K562 (cell line): ENCODE data around the gene PHACTR3. TPM values are rescaled to one million over a fixed set of nuclear protein-coding genes. Genes with fewer than 3 reads are reported as not detected.

Experiments
- ATAC-seq: fragments of 200-7000 bp; cut with Tn5 transposase; 3 replicates; pipeline ENCODE4 v1.9.1; 2020; ENCODE audit warnings: moderate library complexity
- BruUV-seq: library from RNA; stranded (reverse); fragments of 400-500 nt; replicated peaks from 2 replicates; lab custom pipeline; 2021; lab: Mats Ljungman, UMichigan
- CTCF ChIA-PET: fragments of 300-600 bp; formaldehyde crosslinking; extraction: SDS; loops from one replicate; lab custom pipeline; 2021; ENCODE audit warnings: low intra/inter-chr PET ratio; lab: Yijun Ruan, JAX
- POLR2A ChIA-PET: fragments of 300-600, 350-650 bp; sonication (Branson Sonifier 250); formaldehyde crosslinking; extraction: SDS; loops from one replicate; lab custom pipeline; 2021; ENCODE audit warnings: antibody characterized with exemption, inconsistent platforms; lab: Yijun Ruan, JAX
- DNase-seq, 4 experiments: peaks; one replicate each; pipeline versions ENCODE4 v3.0.0 to v3.0.0-alpha.2; 2011 to 2018; ENCODE audit warnings: low spot score in 3 of 4, mixed read lengths in 3 of 4; ENCODE audit errors: extremely low read depth in 1 of 4
- FAIRE-seq: peaks from 2 replicates; lab custom pipeline; 2011; peaks lifted over from hg19 to GRCh38; lab: Jason Lieb, UNC
- H2AFZ ChIP-seq: 2 replicates; pipeline ENCODE4 v1.6.0; 2011; ENCODE audit warnings: low read depth, low read length, control low read depth, inconsistent platforms
- H3K27ac ChIP-seq: fragments of 200-600 bp; 3 replicates; pipeline ENCODE4 v1.8.0; 2011; ENCODE audit warnings: low read depth, mild to moderate bottlenecking, control low read depth, inconsistent platforms, low read length, moderate library complexity, mixed read lengths; ENCODE audit errors: extremely low read depth
- H3K27me3 ChIP-seq, 2 experiments: fragments of 300-600 bp in 1 of 2; 2 replicates in 1 of 2; 3 replicates in 1 of 2; pipeline versions ENCODE4 v1.6.0 to v1.8.0; 2011; ENCODE audit warnings: inconsistent platforms in 2 of 2, low read length in 2 of 2, mild to moderate bottlenecking in 1 of 2, mixed read lengths in 1 of 2, moderate library complexity in 1 of 2; ENCODE audit not compliant: control insufficient read depth in 2 of 2, insufficient read depth in 2 of 2
- H3K36me3 ChIP-seq: fragments of 300-600 bp; 3 replicates; pipeline ENCODE4 v1.8.0; 2011; ENCODE audit warnings: mild to moderate bottlenecking, low read length, inconsistent platforms; ENCODE audit not compliant: control insufficient read depth, insufficient read depth
- H3K4me1 ChIP-seq, 2 experiments: fragments of 200-600 bp in 1 of 2; replicated peaks in 1 of 2; 2 replicates in 1 of 2; 3 replicates in 1 of 2; pipeline versions ENCODE4 v1.5.1 to v1.8.0; 2011; ENCODE audit warnings: inconsistent platforms in 2 of 2, low read length in 2 of 2, mild to moderate bottlenecking in 1 of 2, mixed read lengths in 1 of 2, moderate library complexity in 1 of 2; ENCODE audit not compliant: control insufficient read depth in 2 of 2, insufficient read depth in 2 of 2
- H3K4me2 ChIP-seq: 2 replicates; pipeline ENCODE4 v1.6.1; 2011; ENCODE audit warnings: low read length, control low read depth, inconsistent platforms, mixed read lengths; ENCODE audit not compliant: insufficient read depth
- H3K4me3 ChIP-seq: fragments of 200-600 bp; sonication (generic), shearing (Covaris generic); 2 replicates; pipeline ENCODE4 v1.5.1; 2016; ENCODE audit warnings: control low read depth, inconsistent platforms
- H3K79me2 ChIP-seq: fragments of 200-600 bp; 3 replicates; pipeline ENCODE4 v1.8.0; 2011; ENCODE audit warnings: low read length, inconsistent platforms; ENCODE audit not compliant: control insufficient read depth, insufficient read depth
- H3K9ac ChIP-seq, 2 experiments: 2 replicates each; pipeline versions ENCODE4 v1.6.0 to v1.6.1; 2011; ENCODE audit warnings: low read depth in 2 of 2, low read length in 2 of 2, control low read depth in 1 of 2, inconsistent platforms in 1 of 2, mild to moderate bottlenecking in 1 of 2, mixed read lengths in 1 of 2; ENCODE audit not compliant: insufficient read depth in 1 of 2
- H3K9me1 ChIP-seq: one replicate; pipeline ENCODE4 v1.6.0; 2011; ENCODE audit warnings: inconsistent platforms, mild to moderate bottlenecking, low read length, moderate library complexity; ENCODE audit not compliant: control insufficient read depth, insufficient read depth
- H3K9me3 ChIP-seq: replicated peaks from 2 replicates; pipeline ENCODE4 v1.5.1; 2011; ENCODE audit warnings: low read depth, low read length, inconsistent platforms; ENCODE audit not compliant: control insufficient read depth, insufficient read depth
- H4K20me1 ChIP-seq: replicated peaks from 2 replicates; pipeline ENCODE4 v1.6.1; 2011; ENCODE audit warnings: low read length, inconsistent platforms, mixed read lengths; ENCODE audit not compliant: control insufficient read depth, insufficient read depth
- ARID1B ChIP-seq: fragments of 450-650 bp; IDR thresholded peaks from 2 replicates; pipeline ENCODE4 v1.6.1; 2016; ENCODE audit warnings: antibody characterized with exemption, mild to moderate bottlenecking, inconsistent platforms
- CTBP1 ChIP-seq: fragments of 450-650 bp; IDR thresholded peaks from 2 replicates; pipeline ENCODE4 v1.6.1; 2016; ENCODE audit warnings: borderline replicate concordance
- ERF ChIP-seq: fragments of 450-650 bp; formaldehyde crosslinking; IDR thresholded peaks from 2 replicates; pipeline ENCODE4 v1.4.0; 2020; ENCODE audit warnings: mild to moderate bottlenecking, mixed read lengths
- ETS2 ChIP-seq: IDR thresholded peaks from 2 replicates; pipeline ENCODE4 v1.6.1; 2016; ENCODE audit warnings: borderline replicate concordance, missing genetic modification characterization, mild to moderate bottlenecking, moderate library complexity, missing compliant biosample characterization; ENCODE audit not compliant: poor library complexity, severe bottlenecking
- HINFP ChIP-seq: fragments of 450-650 bp; conservative IDR thresholded peaks from 2 replicates; pipeline ENCODE4 v1.6.1; 2016; ENCODE audit warnings: missing genetic modification characterization, low read depth, mild to moderate bottlenecking, control low read depth, missing compliant biosample characterization
- KDM1A ChIP-seq, 2 experiments: fragments of 450-650 bp; IDR thresholded peaks; 2 replicates each; pipeline ENCODE4 v1.6.1; 2016; ENCODE audit warnings: mild to moderate bottlenecking in 2 of 2
- PHF8 ChIP-seq: fragments of 200-600 bp; sonication (generic); IDR thresholded peaks from 2 replicates; pipeline ENCODE4 v1.6.1; 2012; ENCODE audit warnings: mixed run types, mild to moderate bottlenecking, inconsistent platforms, low read length, moderate library complexity, borderline replicate concordance
- PTRF ChIP-seq: fragments of 450-650 bp; IDR thresholded peaks from 2 replicates; pipeline ENCODE4 v1.6.1; 2016; ENCODE audit warnings: mild to moderate bottlenecking, missing genetic modification characterization, missing compliant biosample characterization
- SMARCB1 ChIP-seq: IDR thresholded peaks from 2 replicates; pipeline ENCODE4 v1.6.1; 2011; ENCODE audit warnings: improper control_type of control experiment, low read depth; ENCODE audit not compliant: insufficient read length
- THAP7 ChIP-seq: fragments of 250-450 bp; sonication (Bioruptor Pico); IDR thresholded peaks from 2 replicates; pipeline ENCODE4 v1.5.0; 2021
- YBX1 ChIP-seq: fragments of 450-650 bp; IDR thresholded peaks from 2 replicates; pipeline ENCODE4 v1.7.1; 2016; ENCODE audit warnings: mild to moderate bottlenecking
- ZNF354B ChIP-seq: fragments of 250-450 bp; sonication (Bioruptor Pico); IDR thresholded peaks from 2 replicates; pipeline ENCODE4 v1.4.0; 2020
- ZNF778 ChIP-seq: fragments of 450-650 bp; formaldehyde crosslinking; IDR thresholded peaks from 2 replicates; pipeline ENCODE4 v1.4.0; 2020; ENCODE audit warnings: mild to moderate bottlenecking, moderate library complexity
- WGBS: fragments of 100-300 bp; shearing (Covaris generic); methylation state at CpG from one replicate; pipeline ENCODE4 v1.1.6; 2016; ENCODE audit warnings: low coverage, mixed read lengths; ENCODE audit not compliant: insufficient coverage; ENCODE audit errors: missing lambda C conversion rate; 5-methylcytosine and 5-hydroxymethylcytosine counted together
- in situ Hi-C: fragments of 300-500 bp; cut with MboI; formaldehyde crosslinking; loops from 4 replicates; pipeline ENCODE4 v1.15.0; 2018; ENCODE audit warnings: inconsistent platforms, mixed read lengths
- intact Hi-C: fragments of 100-400 bp; cut with micrococcal nuclease; formaldehyde crosslinking; loops from 2 replicates; pipeline ENCODE4 v1.14.2; 2022
- polyA plus RNA-seq, 8 experiments: library from polyadenylated mRNA; depleted of rRNA in 4 of 8; stranded (reverse) in 5 of 8; unstranded in 3 of 8; fragments of >200 nt; fragmentation: Nextera tagmentation in 2 of 8; fragmentation: Illumina TruSeq in 1 of 8; extraction: Ambion mirVana in 2 of 8; extraction: Trizol in 1 of 8; gene quantifications; 2 replicates each; pipeline versions ENCODE4 v1.2.1 to v1.2.3, GENCODE V29; 2011 to 2014; ENCODE audit warnings: inconsistent platforms in 1 of 8, missing spikeins in 1 of 8
- total RNA-seq, 7 experiments: library from RNA; depleted of rRNA in 6 of 7; stranded (reverse); fragments of >200 nt in 6 of 7; fragmentation: Illumina TruSeq in 2 of 7; extraction: Trizol in 2 of 7; gene quantifications; 2 replicates each; pipeline versions ENCODE4 v1.2.1 to v1.2.3, GENCODE V29; 2011 to 2021; ENCODE audit warnings: low replicate concordance in 1 of 7
- TF ChIP-seq, protein P1 (sequence below): fragments of 200-400 bp; formaldehyde crosslinking; IDR thresholded peaks from 2 replicates; pipeline ENCODE4 v1.6.1; 2017; ENCODE audit warnings: mild to moderate bottlenecking, low read depth, low read length, moderate library complexity

PHACTR3 gene
- total and polyA plus RNA-seq, 9 of the 15 experiments (the other 6 are each of a cell fraction or from before 2014, with no cell fraction given) = not detected

GRCh38 chr20:59624401-59624800, 20.1 kb downstream of the PHACTR3 start:
- ATAC-seq (no peak), DNase-seq (no peak)
- WGBS = 0% methylated on average over 5 of the region's 6 CpGs

More at GRCh38 chr20:59624401-59624800, 20.1 kb downstream of the PHACTR3 start:
- no TSS peak for BruUV-seq
- TF ChIP-seq ZNF778 (CRISPR knock-in tag) (no peak), KDM1A (IDR thresholded peaks at IDR 0.05) (no peak), YBX1 (no peak), PHF8 (no peak), ERF (no peak), PTRF (tag) (no peak), THAP7 (CRISPR knock-in tag) (no peak), CTBP1 (no peak), ARID1B (no peak), HINFP (tag) (no peak), SMARCB1 (no peak), ZNF354B (CRISPR knock-in tag) (no peak), ETS2 (tag) (no peak)
- TF ChIP-seq, protein P1, sequence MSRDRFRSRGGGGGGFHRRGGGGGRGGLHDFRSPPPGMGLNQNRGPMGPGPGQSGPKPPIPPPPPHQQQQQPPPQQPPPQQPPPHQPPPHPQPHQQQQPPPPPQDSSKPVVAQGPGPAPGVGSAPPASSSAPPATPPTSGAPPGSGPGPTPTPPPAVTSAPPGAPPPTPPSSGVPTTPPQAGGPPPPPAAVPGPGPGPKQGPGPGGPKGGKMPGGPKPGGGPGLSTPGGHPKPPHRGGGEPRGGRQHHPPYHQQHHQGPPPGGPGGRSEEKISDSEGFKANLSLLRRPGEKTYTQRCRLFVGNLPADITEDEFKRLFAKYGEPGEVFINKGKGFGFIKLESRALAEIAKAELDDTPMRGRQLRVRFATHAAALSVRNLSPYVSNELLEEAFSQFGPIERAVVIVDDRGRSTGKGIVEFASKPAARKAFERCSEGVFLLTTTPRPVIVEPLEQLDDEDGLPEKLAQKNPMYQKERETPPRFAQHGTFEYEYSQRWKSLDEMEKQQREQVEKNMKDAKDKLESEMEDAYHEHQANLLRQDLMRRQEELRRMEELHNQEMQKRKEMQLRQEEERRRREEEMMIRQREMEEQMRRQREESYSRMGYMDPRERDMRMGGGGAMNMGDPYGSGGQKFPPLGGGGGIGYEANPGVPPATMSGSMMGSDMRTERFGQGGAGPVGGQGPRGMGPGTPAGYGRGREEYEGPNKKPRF = no peak
- TF ChIP-seq, all 486 proteins: peak for 0
- no peak overlapping the region for H3K9ac ChIP-seq
- ChIA-PET CTCF (no interaction called here), POLR2A (no interaction called here)
- in situ Hi-C loops (no loop called here), intact Hi-C loops (no loop called here)
- H3K9me1 ChIP-seq = no peaks in the 10 kb centered on the region
- H4K20me1 ChIP-seq = no peaks in the 10 kb centered on the region; the same call in 1 of the 2 replicates
- no peaks in the 10 kb centered on the region for H3K4me1 ChIP-seq
- H3K36me3 ChIP-seq = no peaks in the 10 kb centered on the region
- no peak overlapping the region for H2AFZ ChIP-seq
- H3K4me2 ChIP-seq = no peak overlapping the region
- no peak overlapping the region for H3K4me3 ChIP-seq
- FAIRE-seq = no peak
- no peaks in the 10 kb centered on the region for H3K79me2 ChIP-seq
- H3K9me3 ChIP-seq = no peaks in the 10 kb centered on the region
- H3K27ac ChIP-seq = no peak overlapping the region
- H3K27me3 ChIP-seq = peaks cover 0 to 10% of the 10 kb centered on the region in 2 experiments; a peak in 2 of 5 replicates
